Bronchial epithelial cell (primary cell): Measurements from ENCODE around the gene UBE2H. TPM values are rescaled to one million over a fixed set of nuclear protein-coding genes. Genes with fewer than 3 reads are reported as not detected.
"Not testable (repeated sequence)": the region's sequence is repeated elsewhere in the genome, so short reads cannot be mapped to it uniquely, and the experiment has no call there.

Experiments used
- DNase-seq: peaks from one replicate; pipeline ENCODE4 v3.0.0-alpha.2; 2010; ENCODE audit warnings: low read depth
- FAIRE-seq: peaks from 2 replicates; lab custom pipeline; 2011; peaks lifted over from hg19 to GRCh38; lab: Jason Lieb, UNC
- H3K27me3 ChIP-seq: 2 replicates; pipeline ENCODE4 v1.5.1; 2011; ENCODE audit warnings: low read length; ENCODE audit not compliant: control insufficient read depth, insufficient read depth
- H3K36me3 ChIP-seq: 2 replicates; pipeline ENCODE4 v1.5.1; 2011; ENCODE audit warnings: low read length; ENCODE audit not compliant: control insufficient read depth, insufficient read depth
- H3K4me3 ChIP-seq: 2 replicates; pipeline ENCODE4 v1.5.1; 2011; ENCODE audit warnings: mild to moderate bottlenecking, low read depth, low read length, control low read depth
- total RNA-seq: library from RNA; depleted of rRNA; stranded (reverse); fragments of >200 nt; gene quantifications from 2 replicates; pipeline ENCODE4 v1.2.1, GENCODE V29; 2014
- TF ChIP-seq, protein P1 (sequence below): IDR thresholded peaks from 2 replicates; pipeline ENCODE4 v1.5.1; 2011; ENCODE audit warnings: mild to moderate bottlenecking, moderate library complexity, low read length, control low read depth, inconsistent platforms; ENCODE audit not compliant: insufficient read depth, severe bottlenecking

UBE2H gene
- total RNA-seq, 1 donor from 2014 or later, result 50.0 TPM

- FAIRE-seq, result no peak
- Histone ChIP-seq H3K36me3 (no peaks in the 10 kb centered on the region), H3K27me3 (no peaks in the 10 kb centered on the region), H3K4me3 (peak overlapping the region; percentile 78)
- peak; percentile 77 for DNase-seq
- TF ChIP-seq, protein P1, sequence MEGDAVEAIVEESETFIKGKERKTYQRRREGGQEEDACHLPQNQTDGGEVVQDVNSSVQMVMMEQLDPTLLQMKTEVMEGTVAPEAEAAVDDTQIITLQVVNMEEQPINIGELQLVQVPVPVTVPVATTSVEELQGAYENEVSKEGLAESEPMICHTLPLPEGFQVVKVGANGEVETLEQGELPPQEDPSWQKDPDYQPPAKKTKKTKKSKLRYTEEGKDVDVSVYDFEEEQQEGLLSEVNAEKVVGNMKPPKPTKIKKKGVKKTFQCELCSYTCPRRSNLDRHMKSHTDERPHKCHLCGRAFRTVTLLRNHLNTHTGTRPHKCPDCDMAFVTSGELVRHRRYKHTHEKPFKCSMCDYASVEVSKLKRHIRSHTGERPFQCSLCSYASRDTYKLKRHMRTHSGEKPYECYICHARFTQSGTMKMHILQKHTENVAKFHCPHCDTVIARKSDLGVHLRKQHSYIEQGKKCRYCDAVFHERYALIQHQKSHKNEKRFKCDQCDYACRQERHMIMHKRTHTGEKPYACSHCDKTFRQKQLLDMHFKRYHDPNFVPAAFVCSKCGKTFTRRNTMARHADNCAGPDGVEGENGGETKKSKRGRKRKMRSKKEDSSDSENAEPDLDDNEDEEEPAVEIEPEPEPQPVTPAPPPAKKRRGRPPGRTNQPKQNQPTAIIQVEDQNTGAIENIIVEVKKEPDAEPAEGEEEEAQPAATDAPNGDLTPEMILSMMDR, result peak; percentile 67
Observed at GRCh38 chr7:129824291-129825208, 128.2 kb downstream of the UBE2H start.

GRCh38 chr7:129823143-129823542 is 129.6 kb downstream of the UBE2H start:
- not testable (repeated sequence) for H3K36me3 ChIP-seq, DNase-seq, H3K27me3 ChIP-seq, FAIRE-seq, H3K4me3 ChIP-seq

- FAIRE-seq (no peak), DNase-seq (no peak)
- Histone ChIP-seq H3K4me3 (no peak overlapping the region), H3K36me3 (no peaks in the 10 kb centered on the region), H3K27me3 (no peaks in the 10 kb centered on the region)
- TF ChIP-seq, protein P1, result no peak
Observed at GRCh38 chr7:129821476-129821875, 131.3 kb downstream of the UBE2H start.

GRCh38 chr7:129816742-129817141 is 136.0 kb downstream of the UBE2H start:
- Histone ChIP-seq H3K27me3 (no peaks in the 10 kb centered on the region), H3K36me3 (no peaks in the 10 kb centered on the region), H3K4me3 (no peak overlapping the region)
- TF ChIP-seq, protein P1, result no peak
- no peak for DNase-seq
- no peak for FAIRE-seq

GRCh38 chr7:129807863-129808262 is 144.9 kb downstream of the UBE2H start:
- Histone ChIP-seq H3K36me3 (no peaks in the 10 kb centered on the region), H3K27me3 (no peaks in the 10 kb centered on the region), H3K4me3 (no peak overlapping the region)
- no peak for DNase-seq
- FAIRE-seq, result no peak
- TF ChIP-seq, protein P1, result no peak

DNA sequence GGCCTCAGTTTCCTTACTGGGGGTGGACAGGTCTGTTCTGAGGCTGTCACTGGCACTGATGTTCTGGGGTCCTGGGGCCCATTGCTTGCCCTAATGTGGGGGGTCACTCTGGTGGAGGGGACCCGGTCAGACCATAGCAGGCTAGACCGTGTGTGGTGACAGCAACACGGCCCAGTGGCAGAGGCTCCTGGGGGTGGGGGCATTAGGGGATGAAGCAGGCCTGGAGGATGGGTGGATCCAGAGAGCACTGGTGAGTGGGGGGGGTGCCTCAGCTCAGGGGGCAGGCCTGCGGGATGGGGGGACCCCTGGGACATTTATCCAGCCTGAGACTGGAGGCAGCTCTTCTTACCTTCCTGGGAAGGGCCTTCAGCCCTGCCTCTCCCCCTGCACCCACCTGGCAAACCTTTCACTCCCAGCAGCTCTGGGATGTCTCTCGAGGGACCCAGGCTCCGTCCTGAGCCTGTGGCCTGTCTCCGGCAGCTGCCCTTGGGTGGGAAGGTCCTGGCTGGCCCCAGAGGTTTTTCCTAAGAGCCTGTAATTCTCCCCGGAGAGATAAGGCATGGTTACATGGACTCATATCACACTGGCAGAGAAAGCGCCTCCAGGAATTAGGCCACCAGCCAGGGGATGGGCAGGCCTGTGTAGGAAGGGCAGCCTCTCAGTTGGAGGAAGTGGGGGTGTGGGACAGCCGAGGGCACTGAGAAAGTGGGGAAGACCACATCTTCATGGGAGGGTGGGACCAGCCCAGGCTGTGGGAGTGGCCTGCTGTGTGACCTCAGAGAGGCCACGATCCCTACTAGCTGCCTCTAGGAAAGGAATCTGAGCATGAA is 147.7 kb downstream of the UBE2H start:
- DNase-seq (no peak), FAIRE-seq (no peak)
- Histone ChIP-seq H3K4me3 (no peak overlapping the region), H3K27me3 (no peaks in the 10 kb centered on the region), H3K36me3 (no peaks in the 10 kb centered on the region)
- TF ChIP-seq, protein P1, result no peak
